Neural progenitor cell (in vitro differentiated cells): Measurements from ENCODE around the gene EYA3.

Source experiments
- CTCF ChIP-seq: fragments of 200-600 bp; sonication (generic); IDR thresholded peaks from 2 replicates; pipeline ENCODE4 v1.5.1; 2017; ENCODE audit warnings: antibody characterized with exemption, mild to moderate bottlenecking
- EZH2 ChIP-seq: fragments of 200-600 bp; sonication (generic); IDR thresholded peaks from 2 replicates; pipeline ENCODE4 v1.6.1; 2017; ENCODE audit warnings: antibody characterized with exemption, mild to moderate bottlenecking, moderate library complexity

GRCh38 chr1:28037206-28037605 lies 51.2 kb downstream of the EYA3 start:
- no peak for TF ChIP-seq EZH2
- no peak for TF ChIP-seq CTCF
